ENCODE results near the gene OR6C76.

DNA sequence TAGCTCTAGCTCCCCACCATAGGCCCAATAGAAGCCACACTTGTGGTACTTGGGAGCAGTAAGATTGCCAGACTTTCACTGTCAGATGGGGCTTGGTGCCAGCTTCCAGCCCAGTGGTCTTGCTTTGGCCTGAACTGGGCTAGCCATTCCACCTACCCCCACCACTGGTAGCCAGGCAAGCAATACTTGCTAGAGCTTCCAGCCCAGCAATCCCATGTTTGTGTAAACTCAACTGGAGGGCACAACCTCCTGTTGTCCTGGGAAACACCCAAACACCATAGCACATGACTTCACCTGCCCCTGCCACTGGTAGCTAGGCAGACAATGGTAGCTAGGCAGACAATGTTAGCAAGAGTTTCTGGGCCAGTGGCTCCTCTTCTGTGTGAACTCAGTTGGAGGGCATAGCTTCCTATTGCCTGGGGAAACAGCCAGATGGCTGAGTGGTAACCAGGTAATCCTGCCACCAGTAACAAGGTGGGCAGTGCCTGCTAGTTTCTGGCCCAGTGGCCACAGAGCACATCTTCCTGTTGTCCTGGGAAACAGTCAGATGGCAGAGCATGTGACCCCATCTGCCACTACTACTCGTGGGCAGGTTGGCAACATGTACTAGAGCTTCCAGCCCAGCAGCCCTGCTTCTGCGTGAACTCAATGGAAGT lies 5.6 kb upstream of the OR6C76 start:
- TF ChIP-seq, protein P1, sequence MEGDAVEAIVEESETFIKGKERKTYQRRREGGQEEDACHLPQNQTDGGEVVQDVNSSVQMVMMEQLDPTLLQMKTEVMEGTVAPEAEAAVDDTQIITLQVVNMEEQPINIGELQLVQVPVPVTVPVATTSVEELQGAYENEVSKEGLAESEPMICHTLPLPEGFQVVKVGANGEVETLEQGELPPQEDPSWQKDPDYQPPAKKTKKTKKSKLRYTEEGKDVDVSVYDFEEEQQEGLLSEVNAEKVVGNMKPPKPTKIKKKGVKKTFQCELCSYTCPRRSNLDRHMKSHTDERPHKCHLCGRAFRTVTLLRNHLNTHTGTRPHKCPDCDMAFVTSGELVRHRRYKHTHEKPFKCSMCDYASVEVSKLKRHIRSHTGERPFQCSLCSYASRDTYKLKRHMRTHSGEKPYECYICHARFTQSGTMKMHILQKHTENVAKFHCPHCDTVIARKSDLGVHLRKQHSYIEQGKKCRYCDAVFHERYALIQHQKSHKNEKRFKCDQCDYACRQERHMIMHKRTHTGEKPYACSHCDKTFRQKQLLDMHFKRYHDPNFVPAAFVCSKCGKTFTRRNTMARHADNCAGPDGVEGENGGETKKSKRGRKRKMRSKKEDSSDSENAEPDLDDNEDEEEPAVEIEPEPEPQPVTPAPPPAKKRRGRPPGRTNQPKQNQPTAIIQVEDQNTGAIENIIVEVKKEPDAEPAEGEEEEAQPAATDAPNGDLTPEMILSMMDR (conservative IDR thresholded peaks at IDR 0.05; ENCODE audit: low read length): no peak
- no peak for TF ChIP-seq EZH2phosphoT487 (IDR thresholded peaks at IDR 0.05; ENCODE audit: borderline replicate concordance)
